ENCODE results near the gene H2BK1. TPM values are rescaled to one million over a fixed set of nuclear protein-coding genes. Genes with fewer than 3 reads are reported as not detected.

H2BK1 gene
- total RNA-seq, 1 donor from 2014 or later: not detected

DNA sequence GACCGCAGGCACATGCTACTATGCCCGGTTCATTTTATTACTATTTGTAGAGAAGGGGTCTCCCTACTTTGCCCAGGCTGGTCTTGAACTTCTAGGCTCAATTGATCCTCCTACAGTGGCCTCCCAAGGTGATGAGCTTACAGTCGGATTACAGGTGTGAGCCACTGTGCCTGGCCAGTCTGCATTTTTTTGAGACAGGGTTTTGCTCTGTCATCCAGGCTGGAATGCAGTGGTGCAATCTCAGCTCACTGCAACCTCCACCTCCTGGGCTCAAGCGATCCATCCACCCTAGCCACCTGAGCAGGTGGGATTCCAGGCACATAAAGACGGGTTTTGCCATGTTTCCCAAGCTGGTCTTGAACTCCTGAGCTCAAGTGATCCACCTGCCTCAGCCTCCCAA, 2.3 kb upstream of the H2BK1 start:
- Mint-ChIP-seq H3K36me3 (ENCODE audit: low read depth) (peaks cover 39% of the 10 kb centered on the region), H3K4me1 (peaks cover 6% of the 10 kb centered on the region), H3K27ac (no peak overlapping the region), H3K27me3 (no peaks in the 10 kb centered on the region), H3K4me3 (no peak overlapping the region), H3K9me3 (no peaks in the 10 kb centered on the region)
- intact Hi-C loops (cut with micrococcal nuclease): no loop called here
- no peak for DNase-seq

DNA sequence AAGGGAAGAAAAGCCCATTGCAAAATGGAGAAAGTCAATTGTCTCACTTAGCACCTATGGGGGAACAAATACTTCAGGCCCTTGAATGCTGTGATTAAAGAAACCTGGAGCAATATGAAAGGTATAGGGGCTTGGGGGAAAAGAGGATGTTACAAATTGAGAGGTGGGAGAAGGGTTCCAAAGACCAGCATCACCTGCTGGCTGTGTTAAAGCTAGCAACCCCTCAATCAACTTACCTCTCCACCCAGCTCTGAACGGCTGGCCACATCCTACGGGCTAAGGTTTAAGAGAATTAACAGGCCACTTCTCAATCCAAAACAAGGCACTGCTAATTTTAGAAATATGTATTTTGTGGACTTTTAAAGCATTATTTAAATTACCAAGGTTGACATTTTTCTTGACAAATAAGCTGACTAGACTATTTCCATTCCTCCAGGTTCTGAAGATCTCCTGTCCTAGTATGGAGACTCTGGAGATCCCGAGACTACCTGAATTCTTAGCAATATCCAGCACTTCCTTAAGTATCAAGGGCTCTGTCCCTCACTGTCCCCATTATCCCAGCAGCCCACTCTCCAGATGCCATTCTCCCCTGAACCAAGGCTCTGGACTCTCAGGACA, 976 bp upstream of the H2BK1 start:
- intact Hi-C loops (cut with micrococcal nuclease): no loop called here
- H3K4me1 Mint-ChIP-seq: peaks cover 17% of the 10 kb centered on the region
- H3K9me3 Mint-ChIP-seq: no peaks in the 10 kb centered on the region
- no peak for DNase-seq
- H3K27ac Mint-ChIP-seq: no peak overlapping the region
- no peak overlapping the region for H3K4me3 Mint-ChIP-seq
- H3K36me3 Mint-ChIP-seq (ENCODE audit: low read depth): peaks cover 38% of the 10 kb centered on the region
- no peaks in the 10 kb centered on the region for H3K27me3 Mint-ChIP-seq

DNA sequence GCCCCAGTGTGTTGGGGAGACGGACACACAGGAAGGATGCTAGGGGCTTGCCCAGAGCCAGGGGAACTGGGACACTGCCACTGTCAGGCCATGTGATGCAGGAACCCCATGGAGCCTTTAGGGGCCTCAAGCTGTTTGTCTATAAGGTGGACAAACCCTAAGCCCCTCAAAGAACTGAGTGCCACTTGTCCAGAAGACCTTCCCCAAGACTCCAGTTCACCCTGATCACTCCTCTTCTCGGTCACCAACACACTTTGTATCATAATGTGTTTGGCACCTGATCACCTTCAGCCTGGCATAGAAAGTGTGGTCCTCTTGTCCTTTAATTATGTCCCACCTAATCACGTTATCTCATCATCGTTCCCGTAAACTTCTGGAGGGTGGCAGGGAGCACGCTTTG, 700 bp downstream of the H2BK1 start:
- intact Hi-C loops (cut with micrococcal nuclease): no loop called here
- H3K36me3 Mint-ChIP-seq (ENCODE audit: low read depth): peaks cover 24% of the 10 kb centered on the region
- no peak overlapping the region for H3K4me3 Mint-ChIP-seq
- no peaks in the 10 kb centered on the region for H3K9me3 Mint-ChIP-seq
- no peak overlapping the region for H3K27ac Mint-ChIP-seq
- H3K27me3 Mint-ChIP-seq: peaks cover 3% of the 10 kb centered on the region
- peaks cover 17% of the 10 kb centered on the region for H3K4me1 Mint-ChIP-seq
- no peak for DNase-seq

DNA sequence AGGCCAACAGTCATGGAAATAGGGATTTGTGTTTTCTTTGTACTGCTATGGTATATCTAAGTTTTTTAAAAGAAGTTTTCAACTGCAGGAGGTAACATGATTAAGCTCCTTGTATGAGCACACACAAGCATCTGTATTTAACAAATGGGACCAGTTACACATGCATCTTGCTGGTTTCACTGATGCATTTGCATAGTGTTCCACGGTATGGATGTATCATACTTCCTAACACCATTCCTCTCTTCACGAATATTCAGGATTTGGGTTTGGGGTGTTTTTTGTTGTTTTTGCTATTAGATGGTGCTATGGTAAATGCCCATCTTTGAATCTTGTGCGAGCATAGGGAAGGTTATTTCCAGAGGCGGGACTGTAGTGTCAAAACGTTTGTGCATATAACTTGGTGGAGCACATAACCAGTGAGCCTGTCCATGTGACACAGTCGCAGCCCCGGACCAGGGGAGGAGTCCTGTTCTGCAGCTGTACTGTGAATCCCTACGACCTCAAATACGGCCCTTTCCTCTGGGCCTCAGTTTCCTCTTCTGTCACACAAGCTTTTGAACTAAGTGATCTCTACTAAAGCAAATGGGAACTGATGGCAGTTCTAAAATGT, 1.9 kb downstream of the H2BK1 start:
- no peak for DNase-seq
- intact Hi-C loops (cut with micrococcal nuclease): no loop called here
- Mint-ChIP-seq H3K27me3 (peaks cover 4% of the 10 kb centered on the region), H3K27ac (no peak overlapping the region), H3K4me3 (no peak overlapping the region), H3K9me3 (no peaks in the 10 kb centered on the region), H3K36me3 (ENCODE audit: low read depth) (peaks cover 15% of the 10 kb centered on the region), H3K4me1 (peaks cover 17% of the 10 kb centered on the region)

DNA sequence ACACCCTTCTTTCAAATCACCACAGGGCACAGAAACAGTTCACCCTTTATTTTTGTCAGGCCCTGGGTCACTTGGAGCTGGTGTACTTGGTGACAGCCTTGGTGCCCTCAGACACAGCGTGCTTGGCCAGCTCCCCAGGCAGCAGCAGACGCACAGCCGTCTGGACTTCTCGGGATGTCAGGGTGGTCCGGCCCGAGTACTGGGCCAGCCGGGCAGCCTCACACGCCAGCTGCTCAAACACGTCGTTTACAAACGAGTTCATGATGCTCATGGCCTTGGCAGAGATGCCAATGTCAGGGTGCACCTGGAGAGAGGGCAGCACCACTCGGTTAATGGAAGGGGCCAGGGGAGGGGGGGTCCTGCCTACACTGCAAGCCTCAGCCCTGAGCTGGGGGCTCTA, 2.5 kb downstream of the H2BK1 start:
- no peak overlapping the region for H3K27ac Mint-ChIP-seq
- intact Hi-C loops (cut with micrococcal nuclease): no loop called here

DNA sequence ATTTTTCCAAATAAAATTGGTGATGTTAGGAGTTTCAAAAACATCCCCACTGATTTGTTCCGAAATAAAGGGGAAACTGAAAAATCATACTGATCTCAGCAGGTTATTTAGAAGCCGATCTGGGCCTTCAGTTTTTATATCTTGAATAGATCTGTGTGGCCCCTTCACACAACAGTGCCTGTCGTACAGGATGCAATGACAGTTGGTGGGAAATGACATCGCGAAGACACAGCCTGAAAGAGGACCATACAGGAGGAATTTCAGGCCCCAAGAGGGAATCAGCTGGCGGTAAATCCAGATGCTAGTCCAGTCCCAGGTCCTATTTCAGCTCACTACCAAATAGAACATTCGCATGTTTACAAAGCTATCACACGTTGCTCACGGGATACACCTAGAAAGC, 3.0 kb downstream of the H2BK1 start:
- H3K27ac Mint-ChIP-seq: no peak overlapping the region
- H3K9me3 Mint-ChIP-seq: no peaks in the 10 kb centered on the region
- peak overlapping the region; percentile 44 for H3K4me3 Mint-ChIP-seq
- peak; percentile 64 for DNase-seq
- H3K27me3 Mint-ChIP-seq: peaks cover 7% of the 10 kb centered on the region
- intact Hi-C loops (cut with micrococcal nuclease): no loop called here
- peaks cover 17% of the 10 kb centered on the region for H3K4me1 Mint-ChIP-seq
- H3K36me3 Mint-ChIP-seq (ENCODE audit: low read depth): peaks cover 6% of the 10 kb centered on the region

More for the DNA sequence above, 2.5 kb downstream of the H2BK1 start:
- DNase-seq: no peak
- Mint-ChIP-seq H3K36me3 (ENCODE audit: low read depth) (peaks cover 10% of the 10 kb centered on the region), H3K4me3 (peak overlapping the region; percentile 44), H3K9me3 (no peaks in the 10 kb centered on the region), H3K4me1 (peaks cover 17% of the 10 kb centered on the region), H3K27me3 (peaks cover 6% of the 10 kb centered on the region)

DNA sequence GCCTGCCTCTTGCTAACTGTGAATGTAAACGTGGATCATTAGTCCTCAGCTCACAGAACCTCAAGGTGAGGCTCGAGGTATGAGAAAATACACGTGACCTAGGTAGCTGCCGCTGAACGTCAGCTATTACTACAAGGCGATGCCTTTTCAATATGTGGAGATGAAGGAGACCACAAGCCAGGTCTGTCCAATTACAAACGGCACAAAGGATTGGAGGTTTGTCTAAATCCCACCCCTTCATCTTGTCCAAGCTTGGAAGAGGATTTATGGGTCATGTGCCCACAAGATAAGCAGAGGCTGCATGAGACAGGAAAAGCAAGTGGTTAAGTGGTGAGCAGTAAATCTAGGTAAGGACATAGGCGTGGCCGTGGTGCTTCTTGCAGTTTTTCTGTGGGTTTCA, 3.4 kb downstream of the H2BK1 start:
- peak; percentile 69 for DNase-seq
- Mint-ChIP-seq H3K4me3 (peak overlapping the region; percentile 44), H3K4me1 (peaks cover 17% of the 10 kb centered on the region), H3K27me3 (peaks cover 7% of the 10 kb centered on the region), H3K27ac (no peak overlapping the region), H3K36me3 (ENCODE audit: low read depth) (peaks cover 5% of the 10 kb centered on the region), H3K9me3 (no peaks in the 10 kb centered on the region)
- intact Hi-C loops (cut with micrococcal nuclease): no loop called here

DNA sequence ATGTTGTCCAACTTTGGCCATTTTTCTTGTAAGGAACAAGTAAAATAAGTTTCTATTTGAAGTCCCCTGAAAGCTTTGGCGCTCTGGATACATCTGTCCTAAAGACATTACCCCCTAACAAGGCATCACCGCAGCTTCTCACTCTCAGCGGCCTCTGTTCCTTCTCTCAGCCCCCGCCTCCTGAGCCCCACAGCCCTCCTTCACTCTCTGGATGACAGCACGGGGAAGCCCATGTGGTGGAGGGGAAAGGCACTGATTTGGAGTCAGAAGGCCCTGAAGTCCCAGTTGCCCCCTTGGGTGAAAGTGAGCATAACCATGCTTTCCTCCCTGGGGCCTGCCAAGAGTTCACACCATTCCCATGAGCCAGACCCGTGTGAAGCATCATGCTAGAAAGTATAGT, 4.6 kb downstream of the H2BK1 start:
- Mint-ChIP-seq H3K4me3 (no peak overlapping the region), H3K27me3 (peaks cover 12% of the 10 kb centered on the region), H3K36me3 (ENCODE audit: low read depth) (peaks cover 2% of the 10 kb centered on the region), H3K9me3 (no peaks in the 10 kb centered on the region), H3K4me1 (peaks cover 17% of the 10 kb centered on the region), H3K27ac (no peak overlapping the region)
- DNase-seq: no peak
- intact Hi-C loops (cut with micrococcal nuclease): no loop called here

DNA sequence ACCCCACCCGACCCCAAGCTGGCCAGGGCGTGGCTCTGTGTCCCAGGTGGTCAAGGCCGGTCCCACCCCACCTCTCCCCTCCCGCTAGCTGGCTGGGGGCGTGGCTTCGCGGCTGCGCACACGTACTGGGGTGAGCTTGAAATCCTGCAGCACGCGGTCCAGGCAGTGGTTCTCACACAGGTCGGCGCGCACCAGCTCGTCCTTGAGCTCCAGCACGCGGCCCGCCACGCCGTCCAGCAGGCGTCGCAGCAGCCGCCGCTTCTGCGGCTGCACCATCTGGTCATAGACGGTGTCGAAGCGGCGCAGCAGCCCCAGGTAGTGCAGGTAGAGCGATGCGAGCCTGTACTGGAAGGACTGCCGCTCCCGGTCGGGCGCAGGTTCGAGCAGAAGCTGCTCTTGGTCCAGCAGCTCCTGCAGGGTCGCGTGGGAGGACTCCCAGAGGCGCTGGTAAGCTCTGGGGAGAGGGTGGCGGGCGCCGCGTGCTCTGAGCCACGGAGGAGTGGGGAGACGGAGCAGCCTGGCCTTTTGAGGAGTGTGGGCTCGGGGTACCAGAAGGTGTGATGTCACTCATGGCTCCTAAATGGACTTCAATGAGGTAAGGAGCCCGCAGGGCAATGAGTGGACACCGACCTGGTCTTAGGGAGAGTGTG, 5.8 kb downstream of the H2BK1 start:
- intact Hi-C loops (cut with micrococcal nuclease): no loop called here
- Mint-ChIP-seq H3K9me3 (no peaks in the 10 kb centered on the region), H3K27ac (no peak overlapping the region), H3K4me1 (peaks cover 17% of the 10 kb centered on the region), H3K36me3 (ENCODE audit: low read depth) (no peaks in the 10 kb centered on the region), H3K27me3 (peaks cover 12% of the 10 kb centered on the region), H3K4me3 (no peak overlapping the region)
- no peak for DNase-seq

DNA sequence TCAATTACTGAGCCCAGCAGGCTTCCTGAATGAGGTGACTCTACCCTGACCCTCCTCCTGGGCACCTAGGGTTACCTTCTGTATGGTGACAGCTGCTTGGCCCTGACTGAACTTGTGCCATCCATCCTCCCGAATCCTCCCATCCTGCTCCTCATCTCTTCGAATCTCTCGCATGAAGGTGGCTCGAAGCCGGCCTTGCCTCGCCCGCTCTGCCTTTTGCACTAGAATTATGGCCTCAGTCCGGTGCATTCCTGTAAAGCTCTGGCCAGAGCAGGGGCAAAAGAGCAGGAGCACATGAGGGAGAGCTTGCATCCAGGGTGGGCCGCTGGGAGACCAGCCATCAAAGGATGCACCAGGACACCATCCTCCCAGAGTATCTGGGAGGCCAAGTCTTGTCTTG, 7.5 kb downstream of the H2BK1 start:
- Mint-ChIP-seq H3K36me3 (ENCODE audit: low read depth) (no peaks in the 10 kb centered on the region), H3K27ac (no peak overlapping the region), H3K9me3 (no peaks in the 10 kb centered on the region), H3K4me3 (no peak overlapping the region), H3K4me1 (peaks cover 13% of the 10 kb centered on the region), H3K27me3 (peaks cover 12% of the 10 kb centered on the region)
- intact Hi-C loops (cut with micrococcal nuclease): no loop called here
- DNase-seq: no peak

DNA sequence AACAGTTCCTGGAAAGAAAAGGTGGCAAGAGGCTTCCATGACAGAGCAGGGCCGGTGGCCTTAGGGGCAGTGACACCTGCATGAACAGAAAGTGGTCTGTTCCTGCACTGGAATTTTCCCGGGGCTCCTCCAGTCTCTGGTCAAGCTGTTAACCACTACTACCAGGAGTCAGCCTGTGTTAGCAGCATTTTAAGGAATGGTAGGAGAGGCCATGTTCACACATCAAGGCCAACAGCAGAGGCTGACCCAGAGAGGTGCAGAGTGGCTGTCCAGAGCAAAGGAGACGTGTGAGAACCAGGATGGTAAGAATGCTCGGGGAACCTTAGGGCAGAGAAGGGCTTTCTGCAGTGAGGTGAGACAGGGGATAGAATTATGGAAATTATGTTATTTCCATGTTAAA, 8.5 kb downstream of the H2BK1 start:
- Mint-ChIP-seq H3K4me3 (no peak overlapping the region), H3K4me1 (peaks cover 2% of the 10 kb centered on the region), H3K27me3 (peaks cover 12% of the 10 kb centered on the region), H3K9me3 (no peaks in the 10 kb centered on the region), H3K27ac (no peak overlapping the region), H3K36me3 (ENCODE audit: low read depth) (no peaks in the 10 kb centered on the region)
- intact Hi-C loops (cut with micrococcal nuclease): no loop called here
- no peak for DNase-seq

DNA sequence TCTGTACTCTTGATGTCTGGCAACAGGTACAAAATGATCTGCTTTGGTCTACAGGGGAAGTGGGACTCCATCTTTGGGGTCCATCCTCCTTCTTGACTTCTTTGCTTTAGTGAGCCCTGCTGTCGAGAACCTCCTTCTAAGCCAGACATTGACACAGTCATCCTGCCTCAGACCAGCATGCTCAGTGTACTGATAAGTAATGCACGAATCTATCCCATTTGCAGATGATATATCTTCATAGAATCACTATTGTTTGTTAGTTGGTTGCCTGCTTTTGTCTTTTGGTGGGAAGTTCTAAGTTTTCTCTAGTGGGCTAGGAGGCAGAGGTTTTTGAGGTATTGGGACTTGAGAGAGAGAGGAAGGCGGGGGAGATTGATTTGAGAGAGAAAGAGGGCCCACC, 8.9 kb downstream of the H2BK1 start:
- Mint-ChIP-seq H3K36me3 (ENCODE audit: low read depth) (no peaks in the 10 kb centered on the region), H3K4me1 (no peaks in the 10 kb centered on the region), H3K27me3 (peaks cover 12% of the 10 kb centered on the region), H3K9me3 (no peaks in the 10 kb centered on the region), H3K27ac (no peak overlapping the region), H3K4me3 (no peak overlapping the region)
- no peak for DNase-seq
- intact Hi-C loops (cut with micrococcal nuclease): no loop called here

DNA sequence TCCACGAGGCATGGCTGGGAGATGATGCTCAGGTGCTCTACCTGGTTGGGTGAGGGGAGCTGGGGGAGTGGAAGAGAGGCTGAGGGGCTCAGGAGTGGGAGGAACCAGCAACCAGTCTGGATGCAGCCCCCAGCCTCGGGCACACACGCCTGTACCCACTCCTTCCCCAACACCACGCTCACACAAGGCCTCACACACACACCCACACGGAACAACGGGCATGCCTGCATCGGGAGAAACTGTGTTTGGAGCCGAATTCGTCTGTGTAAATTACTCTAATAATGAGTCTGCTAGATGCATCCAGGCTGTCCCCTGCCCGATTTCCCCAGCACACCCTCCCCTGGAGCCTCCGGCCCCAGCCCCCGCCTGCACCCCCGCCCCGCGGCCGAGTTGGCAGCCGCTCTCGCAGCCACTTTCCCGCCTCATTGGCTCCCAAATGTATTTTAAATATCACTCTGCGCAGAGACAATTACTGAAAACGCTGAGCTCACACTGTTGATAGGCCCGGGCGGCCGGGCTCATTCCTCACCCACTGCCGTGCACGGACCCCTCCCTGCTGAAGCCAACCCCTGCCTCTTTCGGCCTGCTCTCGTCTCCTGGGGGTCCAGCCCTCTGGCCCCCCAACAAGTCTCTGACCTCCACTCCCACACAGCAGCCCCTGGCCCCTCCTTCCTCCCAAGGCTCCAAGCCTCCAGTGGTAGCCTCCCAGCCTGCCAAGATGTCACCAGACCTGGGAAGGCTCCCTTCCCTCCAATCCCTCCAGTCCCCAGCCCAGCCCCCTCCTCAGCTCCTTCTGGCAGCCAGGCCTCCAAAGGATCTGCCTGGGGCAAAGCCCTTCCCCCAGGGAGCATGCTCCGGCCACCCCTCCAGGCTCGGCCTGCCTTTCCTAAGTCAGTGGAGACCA, 11.1 kb downstream of the H2BK1 start:
- Mint-ChIP-seq H3K27me3 (peaks cover 14% of the 10 kb centered on the region), H3K9me3 (no peaks in the 10 kb centered on the region), H3K27ac (no peak overlapping the region), H3K4me1 (peaks cover under 1% of the 10 kb centered on the region), H3K4me3 (no peak overlapping the region), H3K36me3 (ENCODE audit: low read depth) (no peaks in the 10 kb centered on the region)
- no peak for DNase-seq
- intact Hi-C loops (cut with micrococcal nuclease): no loop called here

DNA sequence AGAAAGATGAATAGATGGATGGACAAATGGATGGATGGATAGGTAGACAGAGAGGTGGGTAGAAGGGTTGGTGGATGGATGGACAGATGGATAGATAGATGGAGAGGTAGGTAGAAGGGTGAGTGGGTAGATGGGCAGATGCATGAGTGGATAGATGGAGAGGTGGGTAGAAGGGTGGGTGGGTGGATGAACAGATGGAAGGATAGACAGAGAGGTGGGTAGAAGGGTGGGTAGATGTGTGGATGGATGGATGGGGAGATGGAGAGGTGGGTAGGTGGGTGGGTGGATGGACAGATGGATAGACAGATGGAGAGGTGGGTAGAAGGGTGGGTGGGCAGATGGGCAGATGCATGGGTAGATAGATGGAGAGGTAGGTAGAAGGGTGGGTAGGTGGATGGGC, 12.4 kb downstream of the H2BK1 start:
- Mint-ChIP-seq H3K27me3 (peaks cover 13% of the 10 kb centered on the region), H3K9me3 (no peaks in the 10 kb centered on the region), H3K4me1 (peaks cover 2% of the 10 kb centered on the region), H3K4me3 (no peak overlapping the region), H3K36me3 (ENCODE audit: low read depth) (no peaks in the 10 kb centered on the region), H3K27ac (no peak overlapping the region)
- intact Hi-C loops (cut with micrococcal nuclease): no loop called here
- DNase-seq: no peak

All from activated CD4-positive, alpha-beta T cell treated with anti-CD3 and anti-CD28 coated beads, Interleukin-2, amount 10 ng/mL, durations not matched to agents 24 days and 14 days (primary cell).